Left cardiac atrium (tissue), 4 donors: Measurements from ENCODE around the gene TMEM72. TPM values are rescaled to one million over a fixed set of nuclear protein-coding genes. Genes with fewer than 3 reads are reported as not detected.

Experiments
- ATAC-seq, 2 donors: fragments of 200-7000 bp; cut with Tn5 transposase; one replicate each; pipeline ENCODE4 v1.9.1; 2020; ENCODE audit warnings: mild to moderate bottlenecking in 2 of 2, moderate library complexity in 2 of 2
- DNase-seq: peaks from one replicate; pipeline ENCODE4 v3.0.0-alpha.2; 2020
- intact Hi-C, 2 donors: fragments of 100-400 bp; cut with DNase I; formaldehyde crosslinking; loops; one replicate each; pipeline versions ENCODE4 v1.14.1 to v1.15.1; 2022 to 2023
- total RNA-seq, 2 donors: library from RNA; stranded (reverse); fragmentation: NEBNext Ultra II Directional; extraction: Animal tissue kit (Norgen Biotek cat#: 25700); gene quantifications; one replicate each; pipeline ENCODE4 v1.2.1, GENCODE V29; 2021
- donor health status: DM: no; HTN: yes; CAD: no.
- donor health status: DM: no; HTN: yes; CAD: no; lungs with severe emphysema.
- donor health status: DM: yes; HTN: yes; CAD: no.
- donor health status: Dilated cardiomyopathy.

Gene TMEM72
- total RNA-seq, 2 donors from 2014 or later: 0.21 to 0.27 TPM

DNA sequence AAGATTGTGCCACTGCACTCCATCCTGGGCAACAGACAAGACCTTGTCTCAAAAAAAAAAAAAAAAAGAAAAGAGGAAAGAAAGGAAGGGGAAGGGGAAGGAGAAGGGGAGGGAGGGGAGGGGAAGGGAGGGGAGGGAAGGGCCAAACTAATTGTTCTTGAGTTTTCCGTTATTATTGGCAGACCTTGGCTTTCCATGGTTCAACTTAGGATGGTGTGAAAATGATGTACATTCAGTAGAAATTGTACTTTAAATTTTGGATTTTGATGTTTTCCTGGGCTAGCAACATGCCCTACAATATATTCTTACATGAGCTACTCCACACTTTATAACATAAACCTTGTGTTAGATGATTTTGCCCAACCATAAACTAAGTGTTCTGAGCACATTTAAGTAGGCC is 1.2 kb upstream of the TMEM72 start:
- ATAC-seq (no peak), DNase-seq (no peak)
- intact Hi-C loops: no loop called here

DNA sequence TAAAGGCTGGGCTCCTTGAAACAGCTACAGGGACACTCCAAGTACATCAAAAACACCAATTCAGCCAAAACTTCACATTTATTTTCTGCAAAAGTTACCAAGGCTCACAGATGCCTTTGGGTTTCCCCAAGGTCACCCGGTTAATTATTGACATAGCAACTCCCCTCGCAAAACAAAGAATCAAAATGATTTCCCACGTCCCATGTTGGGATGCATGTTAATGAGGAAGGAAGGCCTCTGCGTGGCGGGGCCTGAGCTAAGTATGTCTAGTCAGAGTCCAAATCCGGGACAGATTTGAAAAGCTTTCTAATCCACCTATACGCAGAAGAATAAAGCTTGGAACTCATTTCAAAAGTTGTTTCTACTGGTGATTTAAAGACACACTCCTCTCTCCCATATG is 535 bp upstream of the TMEM72 start:
- DNase-seq (no peak), ATAC-seq (no peak)
- intact Hi-C loops: no loop called here

DNA sequence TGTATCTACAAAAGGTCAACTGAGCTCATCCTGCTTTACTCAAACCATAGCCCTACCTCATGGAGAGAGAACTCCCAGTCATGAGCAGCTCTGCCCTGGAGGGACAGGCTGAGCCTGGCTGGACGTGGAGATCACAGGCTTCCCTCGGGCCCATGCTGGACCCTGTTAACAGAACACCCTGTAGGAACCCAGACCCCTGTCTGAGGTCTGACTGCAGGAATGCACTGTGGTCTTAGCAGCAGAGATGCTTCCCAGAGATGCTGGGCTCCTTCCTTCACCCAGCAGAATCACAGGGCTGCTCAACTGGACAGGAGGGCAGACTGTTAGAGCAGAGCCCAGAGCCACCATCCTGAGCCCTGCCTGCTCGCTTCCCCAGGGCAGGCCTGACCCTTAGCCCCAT is 814 bp downstream of the TMEM72 start:
- intact Hi-C loops: no loop called here
- DNase-seq (no peak), ATAC-seq (no peak)

DNA sequence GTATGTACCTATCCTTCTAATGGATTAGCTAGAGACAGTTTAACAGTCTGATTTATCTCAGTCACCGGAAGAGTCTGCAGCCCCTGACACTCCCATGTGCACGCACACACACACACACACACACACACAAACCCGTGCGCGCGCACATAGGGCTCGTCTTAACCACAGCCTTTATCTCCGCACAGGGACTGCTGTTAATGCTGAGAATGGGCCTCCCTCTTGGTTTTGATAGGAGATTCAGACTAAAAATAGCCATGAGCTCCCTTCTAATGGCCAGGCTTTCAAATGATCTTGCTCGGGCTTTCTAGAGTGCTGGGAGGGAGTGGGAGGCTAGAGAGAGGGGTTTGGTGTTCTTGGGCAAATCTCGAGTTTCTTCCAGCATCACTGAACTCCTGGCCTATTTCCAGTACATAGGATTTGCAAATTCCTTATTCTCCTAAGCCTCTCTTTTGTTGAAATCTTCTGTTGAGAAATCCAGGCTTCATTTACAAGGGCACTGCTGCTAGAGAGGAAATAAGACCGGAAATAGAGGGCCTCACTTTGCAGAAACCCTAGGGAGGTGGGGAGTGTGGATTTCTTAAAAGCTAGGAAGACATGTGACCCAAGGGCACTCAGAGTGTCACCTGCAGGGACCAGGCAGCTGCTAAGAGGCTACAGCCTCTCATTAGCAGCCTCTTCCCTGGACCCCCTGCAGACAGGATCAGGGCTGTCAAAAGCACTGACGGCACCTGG is 2.4 kb downstream of the TMEM72 start:
- intact Hi-C loops: no loop called here
- ATAC-seq: no peak
- no peak for DNase-seq

DNA sequence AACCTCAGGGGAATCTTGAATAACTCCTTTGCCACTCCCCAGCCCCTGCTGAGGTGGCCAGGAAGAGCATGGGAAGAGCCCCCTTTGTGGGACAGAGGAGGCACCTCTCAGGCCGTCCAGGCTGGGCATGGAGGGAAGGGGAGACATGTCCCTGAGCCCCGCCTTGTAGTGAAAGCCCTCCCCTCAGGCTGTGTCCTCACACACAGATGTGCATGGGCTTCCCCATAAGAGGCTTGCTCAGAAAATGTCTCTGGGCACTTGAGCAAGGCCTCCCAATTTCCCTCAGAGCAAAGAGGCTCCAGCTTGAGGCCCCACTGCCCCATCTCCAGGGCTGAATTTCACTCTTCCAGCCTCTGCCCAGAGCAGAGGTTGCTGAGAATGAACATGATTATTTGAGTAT is 3.8 kb downstream of the TMEM72 start:
- ATAC-seq (no peak), DNase-seq (no peak)
- intact Hi-C loops: no loop called here

DNA sequence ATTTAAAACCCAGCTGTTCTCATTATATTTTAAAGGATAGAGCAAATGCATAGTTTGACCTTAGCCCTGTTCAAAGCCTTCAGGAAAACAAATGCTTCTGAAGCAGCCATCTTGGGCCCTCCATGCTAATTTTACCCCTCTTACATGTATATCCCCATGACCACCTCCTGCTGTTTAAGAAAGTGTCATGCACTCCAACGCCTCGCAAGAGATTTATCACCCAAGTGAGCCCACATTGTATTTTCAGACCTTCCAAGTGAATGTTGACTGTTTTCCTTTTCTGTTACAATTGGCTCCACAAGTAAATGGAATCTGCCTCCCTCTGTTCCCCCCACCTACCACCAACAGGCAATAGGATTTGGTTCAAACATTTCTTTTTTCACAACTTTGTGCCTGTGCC is 5.3 kb downstream of the TMEM72 start:
- intact Hi-C loops: no loop called here
- DNase-seq: no peak
- no peak for ATAC-seq

DNA sequence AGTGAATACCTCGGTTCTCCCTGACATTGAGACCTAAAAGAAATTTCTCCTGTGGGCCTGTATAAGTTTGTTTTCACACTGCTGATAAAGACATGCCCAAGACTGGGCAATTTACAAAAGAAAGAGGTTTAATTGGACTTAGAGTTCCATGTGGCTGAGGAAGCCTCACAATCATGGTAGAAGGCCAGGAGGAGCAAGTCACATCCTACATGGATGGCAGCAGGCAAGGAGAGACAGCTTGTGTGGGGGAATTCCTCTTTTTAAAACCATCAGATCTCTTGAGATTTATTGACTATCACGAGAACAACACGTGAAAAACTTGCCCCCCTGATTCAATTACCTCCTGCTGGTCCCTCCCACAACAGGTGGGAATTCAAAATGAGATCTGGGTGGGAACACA is 6.7 kb downstream of the TMEM72 start:
- intact Hi-C loops: no loop called here
- ATAC-seq: no peak
- no peak for DNase-seq

DNA sequence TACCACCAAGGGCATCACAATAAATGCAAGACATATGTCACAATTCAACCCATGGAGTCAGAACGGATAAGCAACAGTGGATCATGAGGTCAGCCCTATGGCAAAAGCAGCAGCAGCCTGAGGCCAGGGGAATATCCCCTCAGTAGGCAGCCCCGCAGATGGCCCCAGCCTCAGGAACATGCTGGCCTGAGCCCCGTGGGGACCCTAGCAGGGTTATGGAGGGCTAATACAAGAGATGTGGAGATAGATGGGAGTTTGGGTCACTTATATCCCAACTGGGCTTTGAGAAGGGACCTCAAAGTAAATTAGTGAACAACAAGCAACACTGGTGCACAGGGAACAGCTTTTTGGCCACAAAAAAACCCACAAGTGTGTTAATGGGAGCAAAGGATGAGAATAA is 9.1 kb downstream of the TMEM72 start:
- DNase-seq: no peak
- intact Hi-C loops: no loop called here
- no peak for ATAC-seq

DNA sequence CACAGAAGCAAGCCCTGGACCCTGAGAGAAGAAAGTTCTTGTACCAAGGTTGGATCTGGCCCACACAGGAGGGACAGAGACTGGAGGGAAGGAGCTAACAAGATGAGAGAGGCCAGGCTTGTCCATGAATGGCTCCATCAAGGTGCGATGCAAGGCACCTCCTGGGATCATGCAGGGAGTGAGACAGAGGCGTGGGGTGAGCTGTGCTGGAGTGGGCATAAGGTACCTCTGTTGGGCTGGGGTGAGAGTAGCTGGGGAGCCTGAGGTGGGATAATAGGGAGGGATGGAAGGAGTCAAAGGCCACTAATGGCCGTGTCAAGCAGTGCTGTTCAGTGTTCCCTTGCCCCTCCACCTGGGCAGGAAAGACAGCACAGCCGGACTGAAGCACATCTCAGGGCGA is 9.9 kb downstream of the TMEM72 start:
- DNase-seq (no peak), ATAC-seq (no peak)
- intact Hi-C loops: no loop called here

DNA sequence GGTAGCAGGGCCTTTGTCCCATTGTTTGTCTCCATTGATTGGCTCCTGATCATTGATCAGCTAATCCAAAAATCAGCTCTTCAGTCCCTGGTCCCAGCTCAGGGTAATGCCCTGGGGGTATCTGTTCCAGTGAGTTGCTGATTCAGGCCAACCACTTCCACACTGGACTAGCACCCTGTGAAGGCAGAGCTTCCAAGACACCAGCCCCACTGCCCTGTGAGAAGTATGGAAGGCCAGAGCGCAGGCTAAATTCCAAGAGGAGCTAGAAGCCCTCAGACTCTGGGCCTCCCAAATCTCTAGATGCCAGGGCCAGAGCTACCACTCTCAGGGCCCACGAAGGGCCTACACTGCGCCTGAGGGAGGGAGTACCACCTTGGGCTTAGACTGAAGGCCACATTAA is 10.4 kb downstream of the TMEM72 start:
- no peak for DNase-seq
- ATAC-seq: no peak
- intact Hi-C loops: no loop called here

DNA sequence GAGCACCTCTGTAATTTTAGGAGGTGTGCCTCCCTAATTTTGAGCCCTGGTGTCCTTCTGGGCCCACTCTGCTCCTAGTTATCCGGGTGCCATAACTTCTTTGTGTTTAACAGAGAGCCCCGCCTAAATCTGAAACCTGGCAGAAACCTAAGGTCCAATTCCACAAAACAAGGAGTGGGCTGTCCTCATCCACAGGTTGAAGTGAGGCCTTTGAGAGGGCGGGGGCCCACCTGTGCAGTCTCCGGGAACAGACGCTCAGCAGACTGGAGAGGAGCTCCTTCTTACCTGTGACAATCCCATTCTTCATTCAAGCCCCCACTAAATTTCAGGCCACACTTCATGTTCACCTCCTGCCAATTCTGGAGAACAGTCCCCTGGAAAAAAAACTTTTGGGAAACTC is 10.9 kb downstream of the TMEM72 start:
- intact Hi-C loops: no loop called here
- no peak for ATAC-seq
- no peak for DNase-seq

DNA sequence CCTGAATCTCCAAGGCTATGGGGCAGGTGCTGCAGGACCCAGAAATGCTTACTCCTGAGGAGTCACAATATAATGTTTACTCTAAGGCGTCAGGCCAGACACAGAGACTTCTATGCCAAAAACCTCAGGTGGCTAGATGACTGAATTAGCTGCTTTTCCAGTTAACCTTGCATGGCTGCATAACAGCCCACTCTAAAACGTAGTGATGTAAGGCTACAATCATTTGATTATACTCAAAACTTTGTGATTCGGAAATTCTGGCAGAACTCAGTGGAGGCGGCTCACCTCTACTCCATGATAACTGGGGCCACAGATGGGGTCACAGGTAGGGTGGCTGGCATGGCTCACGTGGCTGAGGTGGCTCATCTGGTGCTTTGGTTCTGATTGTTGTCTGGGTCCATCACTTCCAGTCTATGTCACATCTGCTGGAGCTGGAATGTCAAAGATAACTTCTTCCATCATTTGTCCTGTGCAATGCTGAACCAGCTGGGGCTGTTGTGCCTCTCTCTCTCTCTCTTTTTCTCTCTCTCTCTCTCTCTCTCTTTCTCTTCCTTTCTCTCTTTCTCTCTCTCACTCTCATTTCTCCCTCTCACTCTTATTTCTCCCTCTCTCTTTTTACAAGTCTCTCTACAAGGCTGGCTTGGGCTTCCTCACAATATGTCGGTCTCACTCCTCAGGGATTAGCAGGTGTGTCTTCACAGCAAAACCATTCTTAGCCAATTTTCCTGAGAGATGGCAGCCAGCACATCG is 11.8 kb downstream of the TMEM72 start:
- intact Hi-C loops: no loop called here
- no peak for ATAC-seq
- no peak for DNase-seq

DNA sequence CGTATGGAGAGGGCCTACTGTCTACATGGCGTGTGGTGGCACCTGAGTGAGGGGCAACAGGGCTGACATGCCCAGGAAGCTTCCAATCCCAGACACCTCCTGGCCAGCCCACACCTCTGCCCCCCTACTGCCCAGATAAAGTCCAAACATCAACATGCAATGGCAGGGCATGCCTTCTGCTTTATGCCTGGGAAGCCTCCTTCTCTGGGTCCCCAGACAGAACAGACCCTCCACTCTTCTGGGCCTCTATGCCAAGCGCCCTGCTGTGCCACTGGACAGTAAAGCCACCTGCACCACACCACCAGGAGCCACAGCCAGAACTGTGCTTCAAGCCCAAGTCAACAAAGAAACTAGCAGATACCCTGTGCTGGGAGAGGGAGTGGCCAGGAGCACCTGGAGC is 12.5 kb downstream of the TMEM72 start:
- DNase-seq (no peak), ATAC-seq (no peak)
- intact Hi-C loops: no loop called here

DNA sequence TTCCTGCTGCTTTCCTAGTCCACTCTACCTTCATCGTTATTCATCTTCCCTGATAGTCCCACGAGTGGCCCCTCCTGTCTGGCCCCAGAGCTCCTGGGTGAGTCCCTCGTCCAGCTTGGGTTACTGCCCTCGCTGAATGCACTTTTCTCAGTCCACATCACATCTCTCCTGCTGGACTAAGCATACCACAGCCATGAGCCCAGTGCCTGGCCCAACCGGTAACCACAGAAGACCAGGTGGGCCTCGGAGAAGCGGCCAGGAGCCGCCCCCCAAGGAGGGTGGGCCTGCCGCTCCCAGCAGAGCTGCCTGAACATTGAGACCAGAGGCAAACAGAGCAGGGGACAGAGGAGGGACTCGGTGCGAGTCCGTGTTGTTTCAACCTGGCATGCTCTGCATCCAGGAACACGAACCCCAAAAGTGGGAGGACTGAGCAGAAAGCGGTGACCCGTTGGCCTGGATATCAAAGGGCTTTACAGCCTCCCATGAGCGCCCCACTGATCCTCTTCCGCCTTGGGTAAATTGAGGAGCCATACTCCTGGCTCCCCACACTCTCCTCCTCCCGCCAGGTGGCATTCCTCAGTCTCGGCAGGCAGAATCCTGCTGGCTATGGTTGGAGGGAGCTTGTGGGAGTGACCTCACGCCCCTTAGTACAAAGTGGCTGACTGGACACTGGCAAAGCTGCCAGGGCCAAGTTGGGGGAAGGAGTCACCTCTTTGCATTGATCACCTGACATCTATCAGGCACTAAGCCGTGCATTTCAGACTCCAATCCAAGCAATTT is 13.3 kb downstream of the TMEM72 start:
- intact Hi-C loops: no loop called here
- no peak for ATAC-seq
- no peak for DNase-seq

DNA sequence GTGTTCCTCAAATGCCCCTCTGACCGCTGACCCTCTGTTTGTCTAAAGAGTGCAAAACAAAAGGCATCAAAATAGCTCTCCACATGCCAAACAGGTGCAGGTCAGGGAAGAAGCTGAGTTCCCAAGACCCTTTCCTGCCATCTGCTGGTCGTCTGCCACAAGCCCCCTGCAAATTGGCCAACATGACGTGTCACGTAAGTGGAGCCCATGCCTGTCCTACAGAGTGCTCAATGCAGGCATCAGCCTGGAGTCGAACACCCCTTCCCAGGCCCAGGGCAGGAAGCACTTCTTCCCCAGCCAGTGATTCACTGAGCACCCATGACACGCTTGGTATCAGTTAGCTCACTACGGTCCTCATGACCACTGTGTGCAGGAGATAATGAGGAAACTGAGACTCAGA is 14.1 kb downstream of the TMEM72 start:
- no peak for DNase-seq
- intact Hi-C loops: no loop called here
- ATAC-seq: no peak

DNA sequence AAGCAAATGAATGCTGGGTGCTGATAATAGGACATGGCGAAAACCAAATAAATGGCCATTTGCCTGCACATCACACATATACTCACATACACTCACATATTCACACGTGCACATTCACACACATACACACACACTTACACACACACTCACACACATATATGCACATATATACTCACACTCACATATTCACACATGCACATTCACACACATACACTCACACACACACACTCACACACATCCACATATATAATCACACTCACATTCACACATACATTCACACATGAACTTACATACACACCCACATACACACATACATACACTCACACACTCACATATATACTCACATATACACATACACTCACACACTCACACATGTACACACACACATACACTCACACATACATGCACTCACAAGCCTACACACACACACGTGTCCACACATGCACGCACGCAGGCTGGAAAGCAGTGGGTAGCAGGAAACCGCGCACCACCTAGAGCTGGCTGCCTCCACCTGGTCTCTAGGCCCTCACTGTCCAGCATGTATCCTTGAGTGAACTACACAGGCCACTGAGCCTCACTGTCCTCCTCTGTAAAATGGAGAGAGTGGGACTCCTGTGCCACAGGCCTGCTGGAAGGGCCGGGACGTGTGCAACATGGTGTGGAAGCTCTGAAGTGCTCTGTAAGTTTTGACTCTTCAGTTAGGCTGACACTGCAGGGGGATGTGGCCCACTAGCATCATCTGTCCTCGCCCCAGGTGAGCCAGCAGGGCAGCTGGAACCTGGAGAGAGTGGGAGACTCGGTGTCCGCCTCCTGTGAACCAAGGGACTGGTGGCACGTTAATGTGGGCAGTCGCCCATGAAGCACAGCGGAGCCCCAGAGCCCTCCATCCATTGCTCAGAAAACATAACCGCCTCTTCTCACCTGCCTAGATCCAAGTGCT is 14.9 kb downstream of the TMEM72 start:
- ATAC-seq: no peak
- intact Hi-C loops: no loop called here
- DNase-seq: no peak

DNA sequence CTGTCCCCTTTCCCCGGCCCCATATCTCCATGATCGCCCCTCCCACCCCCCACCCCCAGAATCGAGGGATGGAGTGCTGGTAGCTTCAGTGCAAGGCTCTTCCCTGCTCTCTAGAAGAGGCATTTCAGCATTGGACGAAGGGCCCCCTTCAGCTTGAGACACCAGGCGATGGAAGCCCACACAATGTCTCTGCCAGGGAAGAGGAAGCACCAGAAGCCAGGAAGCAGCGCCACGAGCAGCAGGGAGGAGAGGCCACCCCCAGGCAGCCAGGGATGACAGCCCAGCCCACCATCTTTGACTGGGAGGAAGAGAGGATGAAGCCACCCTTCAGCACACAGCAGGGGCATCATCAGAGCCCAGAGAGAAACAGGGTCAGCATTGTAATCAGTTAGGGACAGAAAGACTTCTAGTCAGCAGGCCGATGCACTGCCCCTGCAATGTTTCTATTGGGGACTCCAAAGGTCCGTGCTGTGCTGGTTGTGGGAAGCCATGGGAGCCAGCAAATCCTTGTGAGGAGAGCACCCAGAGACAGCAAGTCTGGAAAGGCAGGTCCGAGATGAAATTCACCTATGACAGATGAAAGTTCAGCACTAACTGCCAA is 15.7 kb downstream of the TMEM72 start:
- intact Hi-C loops: no loop called here
- no peak for ATAC-seq
- no peak for DNase-seq

DNA sequence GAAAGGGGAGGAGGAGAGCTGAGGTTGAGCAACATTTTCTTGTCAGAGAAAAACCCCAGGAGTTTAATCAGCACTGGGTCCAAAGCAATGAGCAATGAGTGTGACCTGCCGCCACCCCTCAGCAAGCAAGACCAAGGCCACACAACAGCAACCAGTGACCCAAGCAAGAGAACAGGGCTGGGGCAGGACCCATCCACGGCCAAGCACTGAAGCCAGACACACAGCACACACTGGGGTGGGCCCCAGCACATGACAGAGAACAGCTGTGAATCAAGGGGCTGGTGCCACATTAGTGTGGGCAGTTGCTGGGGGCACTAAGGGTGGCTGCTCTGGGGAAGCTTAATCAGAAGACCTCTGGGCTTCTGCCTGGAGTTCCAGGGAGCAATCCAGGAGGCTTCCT is 16.2 kb downstream of the TMEM72 start:
- ATAC-seq: peak; percentile 62 to 65
- no peak for DNase-seq
- intact Hi-C loops: no loop called here

DNA sequence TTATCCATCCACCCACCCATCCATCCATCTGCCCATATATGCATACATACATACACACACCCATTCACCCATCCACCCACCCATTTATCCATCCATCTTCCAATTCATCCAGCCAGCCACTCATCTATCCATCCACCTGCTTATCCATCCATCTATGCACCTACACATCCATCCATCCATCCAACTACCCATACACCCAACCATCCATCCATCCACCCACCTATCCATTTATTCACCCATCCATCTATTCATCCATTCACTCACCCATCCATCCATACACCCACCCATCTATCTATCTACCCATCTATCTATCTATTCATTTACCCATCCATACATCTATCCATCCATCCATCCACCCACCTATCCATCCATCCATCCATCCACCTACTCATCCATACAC is 17.3 kb downstream of the TMEM72 start:
- no peak for ATAC-seq
- no peak for DNase-seq
- intact Hi-C loops: no loop called here
